ENCODE results near the gene TAPBPL.

Gene TAPBPL

DNA sequence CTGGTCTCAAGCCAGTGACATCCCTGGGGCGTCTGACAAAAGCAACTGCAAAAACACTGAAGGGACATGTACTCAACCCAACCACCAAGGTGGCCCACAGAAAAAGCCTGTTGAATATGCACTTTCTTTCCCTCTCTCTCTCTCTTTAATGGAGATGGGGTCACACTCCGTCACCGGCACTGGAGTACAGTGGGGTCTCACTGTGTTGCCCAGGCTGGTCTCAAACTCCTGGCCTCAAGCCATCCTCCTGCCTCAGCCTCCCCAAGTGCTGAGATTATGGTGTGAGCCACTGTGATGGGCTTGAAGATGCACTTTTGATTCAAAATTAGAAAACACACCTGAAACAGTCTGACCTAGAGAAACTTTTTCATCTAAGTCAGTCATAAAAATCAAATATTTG is 14.3 kb upstream of the TAPBPL start:
- DNase-seq: no peak

DNA sequence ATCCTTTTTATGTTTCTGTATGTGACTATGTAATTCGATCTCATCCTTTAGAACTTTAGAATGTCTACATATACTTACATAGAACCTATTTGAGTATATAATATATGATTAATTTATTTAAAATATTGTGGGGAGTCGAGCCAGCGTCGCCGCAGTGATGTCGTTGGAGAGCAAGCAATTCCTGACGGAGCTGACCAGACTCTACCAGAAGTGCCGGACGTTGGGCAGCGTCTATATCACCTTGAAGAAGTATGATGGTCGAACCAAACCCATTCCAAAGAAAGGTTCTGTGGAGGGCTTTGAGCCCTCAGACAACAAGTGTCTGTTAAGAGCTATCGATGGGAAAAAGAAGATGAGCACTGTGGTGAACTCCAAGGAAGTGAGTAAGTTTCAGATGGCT is 13.5 kb upstream of the TAPBPL start:
- DNase-seq: no peak

DNA sequence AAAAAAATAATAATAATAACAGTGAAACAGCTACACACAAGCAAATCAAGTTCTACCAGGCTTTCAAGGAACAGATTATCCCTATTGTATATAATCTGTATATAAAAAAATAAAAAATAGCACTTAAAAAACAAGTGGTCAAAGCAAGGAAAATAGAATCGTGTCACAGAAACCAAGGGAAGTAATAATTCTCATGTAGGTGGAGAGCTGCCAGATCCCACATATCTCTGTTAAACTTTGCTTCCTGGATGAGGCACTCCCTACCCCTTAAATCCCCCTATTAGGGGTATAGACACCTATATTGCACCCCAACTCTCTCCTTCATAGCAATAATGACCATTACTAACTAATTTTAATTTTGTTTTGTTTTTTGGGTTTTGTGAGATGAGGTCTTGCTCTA is 11.5 kb upstream of the TAPBPL start:
- no peak for DNase-seq

DNA sequence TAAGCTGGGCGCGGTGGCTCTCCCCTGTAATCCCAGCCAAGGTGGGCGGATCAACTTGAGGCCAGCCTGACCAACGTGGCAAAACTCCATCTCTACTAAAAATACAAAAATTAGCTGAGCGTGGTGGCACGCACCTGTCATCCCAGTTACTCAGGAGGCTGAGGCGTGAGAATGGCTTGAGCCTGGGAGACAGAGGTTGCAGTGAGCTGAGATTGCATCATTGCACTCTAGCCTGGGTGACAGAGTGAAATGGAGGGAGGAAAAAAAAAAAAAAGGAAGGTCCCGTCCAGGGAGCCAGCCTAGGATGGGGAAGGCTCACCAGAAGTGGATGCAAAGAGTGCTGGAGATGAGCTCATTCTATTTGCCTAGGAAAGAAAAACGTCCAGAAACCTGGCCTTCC is 9.0 kb upstream of the TAPBPL start:
- DNase-seq: no peak

DNA sequence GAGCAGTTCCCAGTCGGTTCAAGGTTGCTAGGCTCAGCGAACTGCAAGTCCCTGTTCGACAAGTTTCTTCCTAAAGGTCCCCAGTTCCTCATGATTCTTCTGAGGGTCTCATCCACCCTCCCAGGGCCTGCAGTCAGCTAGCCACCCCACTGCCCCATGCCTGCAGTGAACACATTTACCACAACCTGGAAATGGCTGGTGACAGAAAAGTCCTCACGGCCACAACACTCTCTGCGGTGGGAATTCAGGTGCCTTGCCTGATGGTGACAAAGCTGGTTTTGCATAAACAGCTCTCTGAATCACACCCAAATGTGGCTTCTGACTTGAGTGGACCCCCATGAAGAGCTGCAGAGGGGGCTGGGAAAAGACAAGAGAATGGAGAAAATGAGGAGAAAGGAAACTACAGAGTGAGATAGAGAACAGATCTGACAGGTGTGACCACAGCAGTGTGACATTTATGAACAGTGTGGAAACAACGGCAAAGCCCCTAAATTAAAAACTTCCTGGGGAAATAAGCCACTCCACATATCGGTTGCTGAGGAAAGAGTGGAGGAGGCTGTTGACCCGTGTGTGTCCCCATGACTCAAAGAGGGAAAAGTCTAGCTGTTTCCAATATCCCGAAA is 8.4 kb upstream of the TAPBPL start:
- DNase-seq: no peak

DNA sequence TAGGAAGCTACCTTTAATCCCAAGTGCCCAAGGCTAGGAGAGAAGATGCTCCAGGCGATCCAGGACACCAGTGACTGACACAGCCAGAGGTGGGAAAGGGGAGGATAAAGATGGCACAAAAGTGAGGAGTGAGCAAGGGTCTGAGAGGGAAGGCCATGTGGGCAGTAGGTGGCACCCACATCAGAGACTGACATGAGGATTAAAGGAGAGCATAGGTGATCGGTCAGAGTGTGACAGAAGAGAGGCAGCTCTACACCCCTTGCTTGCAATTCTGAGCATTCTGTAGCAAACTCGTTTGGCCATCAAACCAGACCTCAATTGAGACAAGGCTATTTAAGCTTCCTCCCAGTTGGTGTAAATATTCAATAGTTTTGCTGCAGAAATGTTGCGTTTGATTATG is 7.8 kb upstream of the TAPBPL start:
- no peak for DNase-seq

DNA sequence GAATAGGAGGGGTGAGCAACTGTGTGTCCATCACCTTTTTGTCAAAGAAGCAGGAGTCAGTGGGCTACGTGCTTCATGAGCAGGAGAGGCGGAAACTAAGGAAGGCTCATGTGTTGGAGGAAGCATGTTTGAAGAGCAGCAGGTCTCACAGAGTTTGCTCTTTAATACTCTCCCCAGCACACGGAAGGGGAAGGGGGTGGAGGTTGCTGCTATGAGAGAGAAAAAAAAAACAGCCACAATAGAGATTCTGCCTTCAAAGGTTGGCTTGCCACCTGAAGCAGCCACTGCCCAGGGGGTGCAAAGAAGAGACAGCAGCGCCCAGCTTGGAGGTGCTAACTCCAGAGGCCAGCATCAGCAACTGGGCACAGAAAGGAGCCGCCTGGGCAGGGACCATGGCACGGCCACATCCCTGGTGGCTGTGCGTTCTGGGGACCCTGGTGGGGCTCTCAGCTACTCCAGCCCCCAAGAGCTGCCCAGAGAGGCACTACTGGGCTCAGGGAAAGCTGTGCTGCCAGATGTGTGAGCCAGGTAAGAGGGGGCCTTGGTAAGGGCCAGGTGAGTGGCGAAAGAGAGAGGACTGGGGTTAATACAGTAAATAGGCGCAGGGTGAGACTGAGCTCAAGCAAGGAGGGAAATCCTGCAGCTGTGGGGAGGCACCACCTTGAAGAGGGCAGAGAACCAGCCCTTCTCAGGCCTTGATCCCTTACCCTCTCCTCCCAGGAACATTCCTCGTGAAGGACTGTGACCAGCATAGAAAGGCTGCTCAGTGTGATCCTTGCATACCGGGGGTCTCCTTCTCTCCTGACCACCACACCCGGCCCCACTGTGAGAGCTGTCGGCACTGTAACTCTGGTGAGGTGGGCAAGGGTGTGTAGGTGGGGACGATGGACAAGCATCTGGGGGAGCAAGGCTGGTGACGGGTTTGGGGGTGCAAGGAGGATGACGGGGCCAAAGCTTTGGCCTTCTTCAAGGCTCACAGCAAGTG is 6.8 kb upstream of the TAPBPL start, which contains the start of gene CD27:
Gene CD27 (plus strand): TSS at position 252 of the 985 bp plus-strand sequence. CDS start 141 bp downstream, at position 393.
- no peak for DNase-seq

DNA sequence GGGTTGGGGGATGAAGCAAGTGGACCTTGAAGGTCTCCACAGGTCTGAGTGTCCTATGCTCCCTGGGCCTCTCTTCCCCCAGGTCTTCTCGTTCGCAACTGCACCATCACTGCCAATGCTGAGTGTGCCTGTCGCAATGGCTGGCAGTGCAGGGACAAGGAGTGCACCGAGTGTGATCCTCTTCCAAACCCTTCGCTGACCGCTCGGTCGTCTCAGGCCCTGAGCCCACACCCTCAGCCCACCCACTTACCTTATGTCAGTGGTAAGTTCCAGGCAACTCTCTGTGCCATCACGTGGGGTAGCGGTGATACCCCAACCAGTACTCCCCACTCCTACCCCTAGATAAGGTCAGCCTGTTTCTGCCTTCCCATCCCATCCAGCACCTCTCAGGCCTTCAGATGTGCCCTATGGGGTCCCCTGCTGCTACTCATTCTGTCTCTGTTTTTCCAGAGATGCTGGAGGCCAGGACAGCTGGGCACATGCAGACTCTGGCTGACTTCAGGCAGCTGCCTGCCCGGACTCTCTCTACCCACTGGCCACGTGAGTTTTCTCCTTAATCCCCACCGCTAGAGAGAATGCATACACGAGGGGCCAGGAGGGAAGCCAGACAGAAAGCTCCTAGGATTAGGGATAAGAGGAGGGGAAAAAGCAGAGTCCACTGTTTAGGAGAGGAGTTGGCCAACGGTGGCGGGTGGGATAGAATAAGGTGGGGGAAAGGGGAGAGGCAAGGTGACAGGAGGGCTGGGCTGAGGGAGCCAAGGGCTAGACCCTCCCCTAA is 1.6 kb upstream of the TAPBPL start:
- DNase-seq: no peak

DNA sequence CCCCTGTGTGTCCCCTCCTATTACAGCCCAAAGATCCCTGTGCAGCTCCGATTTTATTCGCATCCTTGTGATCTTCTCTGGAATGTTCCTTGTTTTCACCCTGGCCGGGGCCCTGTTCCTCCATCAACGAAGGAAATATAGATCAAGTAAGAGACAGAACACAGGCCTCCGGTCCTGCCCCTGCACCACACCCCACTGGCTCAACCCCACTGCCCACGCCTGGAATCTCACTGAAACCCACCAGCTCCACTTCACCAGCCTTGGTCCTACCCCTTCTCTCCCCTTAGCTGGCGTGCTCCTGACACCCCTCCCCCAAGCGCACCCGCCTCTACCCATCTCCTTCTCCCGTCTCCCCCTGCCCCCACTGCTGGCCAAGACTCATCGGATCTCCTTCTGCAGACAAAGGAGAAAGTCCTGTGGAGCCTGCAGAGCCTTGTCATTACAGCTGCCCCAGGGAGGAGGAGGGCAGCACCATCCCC is 934 bp upstream of the TAPBPL start:
- no peak for DNase-seq

DNA sequence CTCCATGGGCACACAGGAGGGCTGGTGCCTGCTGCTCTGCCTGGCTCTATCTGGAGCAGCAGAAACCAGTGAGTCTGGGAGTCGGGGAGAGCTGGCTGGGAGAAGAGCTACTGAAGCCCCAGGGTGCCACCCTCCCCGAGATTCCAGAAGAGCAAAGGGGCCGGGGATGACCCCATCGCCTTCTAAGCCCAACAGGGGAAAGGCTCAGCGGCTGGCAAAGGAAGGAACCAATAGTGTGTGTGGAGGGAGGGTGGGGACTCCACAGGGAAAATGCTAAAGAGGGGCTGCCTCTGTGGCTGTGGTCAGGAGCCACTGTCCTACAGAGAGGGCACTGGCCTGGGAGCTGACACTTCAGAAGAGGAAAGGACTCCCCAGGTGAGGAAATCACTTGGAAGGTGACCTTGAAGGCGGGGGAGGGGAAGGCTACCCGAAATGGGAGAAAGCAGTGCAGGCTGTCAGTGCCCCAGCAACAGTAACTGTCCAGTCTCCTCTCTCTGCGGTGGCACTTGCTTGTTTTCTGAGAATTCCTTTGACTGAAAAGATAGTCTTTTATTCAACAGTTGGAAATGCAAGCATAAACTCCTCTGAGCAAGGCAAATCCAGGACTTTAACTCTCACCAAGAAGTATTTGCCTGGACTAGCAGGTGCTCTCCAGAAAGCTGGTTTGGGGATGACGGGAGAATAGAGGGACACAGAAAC is 552 bp downstream of the TAPBPL start:
- DNase-seq: peak; percentile 36

DNA sequence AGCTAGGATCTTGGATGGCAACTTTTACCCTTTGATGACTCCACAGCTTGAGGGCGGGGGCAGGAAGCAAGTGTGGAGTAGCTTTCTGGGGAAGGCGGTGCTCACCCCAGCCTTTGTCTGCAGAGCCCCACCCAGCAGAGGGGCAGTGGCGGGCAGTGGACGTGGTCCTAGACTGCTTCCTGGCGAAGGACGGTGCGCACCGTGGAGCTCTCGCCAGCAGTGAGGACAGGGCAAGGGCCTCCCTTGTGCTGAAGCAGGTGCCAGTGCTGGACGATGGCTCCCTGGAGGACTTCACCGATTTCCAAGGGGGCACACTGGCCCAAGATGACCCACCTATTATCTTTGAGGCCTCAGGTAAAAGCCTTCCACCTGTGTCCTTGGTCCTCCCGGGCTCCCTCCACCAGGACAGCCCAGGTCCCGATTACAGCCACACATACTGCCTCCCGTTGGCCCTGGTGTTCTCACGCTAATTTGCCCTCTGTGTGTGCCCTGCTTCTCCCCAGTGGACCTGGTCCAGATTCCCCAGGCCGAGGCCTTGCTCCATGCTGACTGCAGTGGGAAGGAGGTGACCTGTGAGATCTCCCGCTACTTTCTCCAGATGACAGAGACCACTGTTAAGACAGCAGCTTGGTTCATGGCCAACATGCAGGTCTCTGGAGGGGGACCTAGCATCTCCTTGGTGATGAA is 1.2 kb downstream of the TAPBPL start:
- no peak for DNase-seq

DNA sequence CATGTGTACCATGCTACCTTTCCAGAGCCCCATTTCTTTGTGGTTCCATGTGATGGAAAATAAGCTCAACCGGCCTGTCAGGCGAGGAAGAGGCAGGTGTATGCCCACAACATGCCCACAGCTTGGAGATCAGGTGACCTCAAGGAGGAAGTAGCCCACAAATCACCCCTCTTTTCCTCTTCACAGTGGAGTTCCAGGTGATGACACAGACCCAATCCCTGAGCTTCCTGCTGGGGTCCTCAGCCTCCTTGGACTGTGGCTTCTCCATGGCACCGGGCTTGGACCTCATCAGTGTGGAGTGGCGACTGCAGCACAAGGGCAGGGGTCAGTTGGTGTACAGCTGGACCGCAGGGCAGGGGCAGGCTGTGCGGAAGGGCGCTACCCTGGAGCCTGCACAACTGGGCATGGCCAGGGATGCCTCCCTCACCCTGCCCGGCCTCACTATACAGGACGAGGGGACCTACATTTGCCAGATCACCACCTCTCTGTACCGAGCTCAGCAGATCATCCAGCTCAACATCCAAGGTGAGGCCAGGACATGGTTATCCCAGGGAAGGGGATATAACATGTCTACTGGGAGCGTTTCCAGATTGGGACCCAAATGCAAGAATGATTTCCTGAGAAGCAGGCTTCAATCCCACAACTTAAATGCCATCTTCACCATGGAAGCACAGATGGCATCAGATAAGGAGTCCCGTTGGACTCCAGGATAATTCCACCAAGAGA is 5.5 kb downstream of the TAPBPL start:
- no peak for DNase-seq

DNA sequence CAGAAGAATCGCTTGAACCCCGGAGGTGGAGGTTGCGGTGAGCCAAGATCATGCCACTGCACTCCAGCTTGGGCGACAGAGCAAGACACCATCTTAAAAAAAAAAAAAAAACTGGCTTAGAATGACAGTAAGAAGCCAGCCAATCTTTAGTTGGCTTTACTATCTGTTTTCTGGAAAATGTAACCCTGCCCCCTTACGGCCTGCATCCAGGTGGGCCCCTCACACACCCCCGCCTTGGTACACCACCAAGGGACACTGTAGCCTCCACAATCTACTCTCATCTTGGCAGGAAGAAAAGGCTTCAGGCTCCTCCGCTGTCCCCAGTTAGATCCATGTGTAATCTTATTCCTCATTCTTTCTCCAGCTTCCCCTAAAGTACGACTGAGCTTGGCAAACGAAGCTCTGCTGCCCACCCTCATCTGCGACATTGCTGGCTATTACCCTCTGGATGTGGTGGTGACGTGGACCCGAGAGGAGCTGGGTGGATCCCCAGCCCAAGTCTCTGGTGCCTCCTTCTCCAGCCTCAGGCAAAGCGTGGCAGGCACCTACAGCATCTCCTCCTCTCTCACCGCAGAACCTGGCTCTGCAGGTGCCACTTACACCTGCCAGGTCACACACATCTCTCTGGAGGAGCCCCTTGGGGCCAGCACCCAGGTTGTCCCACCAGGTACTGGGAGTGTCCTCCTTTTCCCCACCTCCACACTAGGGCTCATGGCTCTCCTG is 6.6 kb downstream of the TAPBPL start:
- no peak for DNase-seq

DNA sequence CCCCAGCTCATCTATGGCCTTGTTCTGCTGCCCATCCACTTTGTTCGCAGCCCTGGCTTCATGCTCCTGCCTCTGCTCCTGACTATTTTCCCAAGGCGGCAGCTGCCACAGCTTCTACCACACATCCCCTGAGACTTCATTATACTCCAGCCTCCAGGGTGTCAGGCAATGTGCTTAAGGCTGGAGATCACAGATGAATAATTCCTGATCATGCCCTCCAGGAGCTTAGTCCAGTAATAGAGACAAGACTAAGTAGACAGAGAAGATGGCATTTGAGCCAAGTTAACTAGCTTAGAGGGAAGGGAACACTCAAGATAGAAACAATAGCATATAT is 7.1 kb downstream of the TAPBPL start:
- DNase-seq: no peak

DNA sequence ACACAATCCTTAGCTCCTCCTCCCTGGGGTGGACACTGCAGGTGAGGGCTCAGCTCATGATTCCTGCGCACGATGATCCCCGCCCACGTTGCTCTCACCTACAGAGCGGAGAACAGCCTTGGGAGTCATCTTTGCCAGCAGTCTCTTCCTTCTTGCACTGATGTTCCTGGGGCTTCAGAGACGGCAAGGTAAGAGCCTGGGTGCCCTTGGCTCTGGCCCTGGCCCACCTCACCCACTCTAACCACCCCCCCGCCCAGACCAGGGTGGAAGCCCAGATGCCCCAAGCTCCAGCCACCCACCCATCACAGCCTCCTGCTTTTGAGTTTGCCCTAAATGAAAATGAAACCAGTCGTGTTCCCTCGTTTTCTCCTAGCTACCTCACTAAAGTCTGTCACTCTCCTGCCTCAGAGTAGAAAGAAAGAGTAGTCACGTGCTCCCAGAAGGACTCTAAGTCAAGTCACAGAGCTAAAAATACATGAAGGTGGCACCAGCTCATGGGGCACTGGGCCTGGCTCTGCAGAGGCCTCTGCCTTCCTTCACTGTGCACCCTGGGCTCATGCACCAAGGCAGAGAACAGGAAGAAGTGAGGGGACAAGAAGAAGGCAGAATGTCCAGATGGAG is 9.0 kb downstream of the TAPBPL start:
- peak; percentile 39 for DNase-seq

DNA sequence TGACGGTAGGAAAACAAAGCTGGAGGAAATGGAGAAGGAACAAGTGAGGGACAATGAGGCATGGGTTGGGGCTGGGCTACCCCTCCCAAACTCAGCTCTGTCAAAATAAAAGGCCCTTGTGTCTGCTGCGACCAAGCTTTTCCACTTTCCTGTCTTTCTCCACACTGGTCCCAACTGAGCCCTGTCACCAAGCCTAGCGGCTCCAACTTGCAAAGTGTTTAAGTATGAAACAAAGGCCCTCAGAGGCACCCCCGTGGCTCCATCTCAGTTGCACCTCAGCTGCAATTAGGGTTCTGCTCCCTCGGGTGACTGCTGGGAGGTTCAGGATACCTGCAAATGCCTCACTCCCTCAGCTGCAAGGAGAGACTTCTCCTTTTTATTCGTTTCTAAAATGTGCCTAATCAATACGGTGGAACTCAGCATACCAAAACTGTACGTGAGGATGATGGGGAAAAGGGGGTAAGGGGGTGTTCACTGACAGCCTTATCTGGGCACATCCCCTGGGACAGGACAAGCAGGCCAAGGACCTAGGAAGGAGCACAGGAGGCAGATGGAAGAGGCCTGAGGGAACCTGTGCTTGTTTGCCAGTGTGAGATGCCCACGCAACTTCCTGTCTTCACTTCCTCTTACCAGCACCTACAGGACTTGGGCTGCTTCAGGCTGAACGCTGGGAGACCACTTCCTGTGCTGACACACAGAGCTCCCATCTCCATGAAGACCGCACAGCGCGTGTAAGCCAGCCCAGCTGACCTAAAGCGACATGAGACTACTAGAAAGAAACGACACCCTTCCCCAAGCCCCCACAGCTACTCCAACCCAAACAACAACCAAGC is 9.8 kb downstream of the TAPBPL start:
- peak; percentile 63 for DNase-seq

DNA sequence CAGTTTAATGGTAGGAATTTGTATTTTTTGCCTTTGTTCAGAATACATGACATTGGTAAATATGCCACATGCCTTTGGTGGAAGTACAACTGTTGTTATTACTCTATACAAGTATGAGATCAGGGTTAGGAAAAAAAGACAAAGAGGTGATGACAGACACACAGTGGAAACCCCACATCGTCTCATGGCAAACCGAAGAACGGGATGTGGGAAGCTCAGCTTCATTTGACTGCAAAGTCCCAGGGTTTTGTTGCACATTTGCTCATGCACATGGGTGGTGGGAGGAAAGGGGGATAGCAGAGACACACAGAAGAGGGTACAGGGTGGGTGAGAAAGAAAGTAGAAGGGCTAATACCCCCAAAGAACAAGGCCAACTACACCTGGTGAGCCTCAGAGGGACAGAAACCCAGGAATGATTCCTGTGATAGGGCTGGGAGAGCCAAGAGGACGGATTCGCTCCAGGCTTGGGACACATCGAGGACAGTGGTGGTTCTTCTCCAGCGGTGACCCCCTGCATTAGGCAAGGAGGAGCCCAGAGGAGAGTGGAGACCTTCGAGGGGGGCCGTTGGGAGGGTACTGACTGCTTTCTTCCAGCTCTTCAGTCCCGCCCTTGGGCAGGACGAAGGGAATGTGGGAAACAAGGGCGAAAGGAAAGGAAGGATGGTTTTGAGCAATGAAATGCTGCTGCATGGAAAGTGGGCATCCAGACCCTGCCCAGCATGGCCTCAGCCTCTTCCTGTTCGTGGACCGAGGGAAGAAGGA is 10.6 kb downstream of the TAPBPL start:
- no peak for DNase-seq

DNA sequence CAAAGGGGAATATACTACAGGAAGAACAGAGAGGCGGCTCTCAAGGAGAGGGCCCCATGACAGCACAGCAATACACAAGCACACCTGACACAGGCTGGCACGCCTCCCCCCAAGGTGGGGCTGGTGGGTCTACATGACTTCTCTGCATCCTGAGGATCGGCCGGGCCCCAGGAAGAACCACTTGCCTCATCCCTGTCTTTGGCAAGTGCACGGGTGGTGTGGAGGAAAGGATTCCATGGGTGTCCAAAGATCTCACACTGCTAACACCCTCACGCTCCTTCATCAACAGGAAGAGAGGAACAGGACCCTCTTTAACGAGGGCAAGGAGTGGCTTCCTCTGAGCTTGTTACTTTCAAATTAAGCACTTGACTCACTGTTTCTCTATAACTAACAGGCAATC is 11.4 kb downstream of the TAPBPL start:
- no peak for DNase-seq

DNA sequence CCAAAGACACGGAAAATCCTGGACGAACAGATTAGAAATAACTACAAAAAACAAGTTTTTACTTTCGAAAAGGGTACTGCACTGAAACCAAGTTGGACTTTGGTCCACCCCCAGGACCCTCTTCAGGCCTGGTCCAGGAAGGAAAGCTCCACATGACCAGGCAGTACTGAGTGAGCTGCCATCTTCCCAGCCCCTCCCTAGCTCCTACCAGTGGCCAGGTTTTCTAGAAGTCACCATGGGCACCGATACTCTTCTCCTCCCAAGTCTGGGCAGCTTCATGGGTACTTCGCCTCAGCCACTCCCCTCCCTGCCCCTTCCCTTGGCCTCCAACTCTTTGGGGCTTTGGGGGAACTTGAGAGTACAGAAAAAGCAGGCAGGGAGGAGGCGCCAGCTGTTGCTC is 12.0 kb downstream of the TAPBPL start:
- no peak for DNase-seq

All from stimulated activated CD4-positive, alpha-beta T cell treated with anti-CD3 and anti-CD28 coated beads, Interleukin-12 subunit alpha, Interleukin-12 subunit beta, amount 100 ng/mL, for 4 hours (primary cell).